Stimulated activated CD4-positive, alpha-beta T cell treated with anti-CD3 and anti-CD28 coated beads, Interleukin-12 subunit alpha, Interleukin-12 subunit beta, amount 100 ng/mL, for 24 hours (primary cell): ENCODE data around the gene GNA14.
"Not testable (repeated sequence)": the region's sequence is repeated elsewhere in the genome, so short reads cannot be mapped to it uniquely, and the experiment has no call there.

Experiments used
- DNase-seq, 2 experiments: peaks; one replicate each; pipeline ENCODE4 v3.0.0-alpha.2; 2020; ENCODE audit warnings: low read depth in 2 of 2

The GNA14 gene

GRCh38 chr9:77534376-77535057 lies 113.6 kb downstream of the GNA14 start:
- DNase-seq = no peak

- DNase-seq = no peak
Observed at GRCh38 chr9:77533671-77534070, 114.5 kb downstream of the GNA14 start.

- no peak for DNase-seq
Observed at GRCh38 chr9:77532607-77533006, 115.5 kb downstream of the GNA14 start.

- no peak for DNase-seq
Observed at GRCh38 chr9:77531400-77531799, 116.7 kb downstream of the GNA14 start.

- DNase-seq = no peak
Observed at GRCh38 chr9:77523891-77524290, 124.2 kb downstream of the GNA14 start.

GRCh38 chr9:77521091-77521490 lies 127.0 kb downstream of the GNA14 start:
- no peak for DNase-seq

- no peak for DNase-seq
Observed at GRCh38 chr9:77518688-77519087, 129.4 kb downstream of the GNA14 start.

GRCh38 chr9:77516781-77517180 lies 131.3 kb downstream of the GNA14 start:
- no peak for DNase-seq

- no peak for DNase-seq
Observed at GRCh38 chr9:77514886-77515711, 133.0 kb downstream of the GNA14 start.

GRCh38 chr9:77513457-77513856 lies 134.7 kb downstream of the GNA14 start:
- no peak for DNase-seq

- DNase-seq = no peak
Observed at GRCh38 chr9:77512876-77513275, 135.2 kb downstream of the GNA14 start.

- no peak for DNase-seq
Observed at GRCh38 chr9:77511525-77511924, 136.6 kb downstream of the GNA14 start.

- DNase-seq = no peak
Observed at GRCh38 chr9:77510666-77511065, 137.5 kb downstream of the GNA14 start.

GRCh38 chr9:77508396-77508795 lies 139.7 kb downstream of the GNA14 start:
- no peak for DNase-seq

- DNase-seq = no peak
Observed at GRCh38 chr9:77507212-77507961, 140.7 kb downstream of the GNA14 start.

GRCh38 chr9:77505232-77505631 lies 142.9 kb downstream of the GNA14 start:
- DNase-seq = no peak

GRCh38 chr9:77502568-77502967 lies 145.6 kb downstream of the GNA14 start:
- DNase-seq = no peak

- no peak for DNase-seq
Observed at GRCh38 chr9:77498891-77499290, 149.2 kb downstream of the GNA14 start.

- DNase-seq = no peak
Observed at GRCh38 chr9:77497322-77498198, 150.6 kb downstream of the GNA14 start.

- DNase-seq = no peak
Observed at GRCh38 chr9:77495834-77496671, 152.1 kb downstream of the GNA14 start.

- DNase-seq = not testable (repeated sequence)
Observed at GRCh38 chr9:77490279-77490678, 157.8 kb downstream of the GNA14 start.
